ENCODE results near the gene NAALADL2. TPM values are rescaled to one million over a fixed set of nuclear protein-coding genes. Genes with fewer than 3 reads are reported as not detected.

Gene NAALADL2
- total RNA-seq, 2 donors from 2014 or later = 8.5 to 24.3 TPM

- Histone ChIP-seq H3K9me3 (no peaks in the 10 kb centered on the region), H3K4me3 (no peak overlapping the region), H3K36me3 (no peaks in the 10 kb centered on the region), H3K27me3 (no peaks in the 10 kb centered on the region), H3K9ac (ENCODE audit: low read depth in 2 of 2, low read length in 2 of 2) (no peak overlapping the region), H3K27ac (no peak overlapping the region), H3K4me1 (no peaks in the 10 kb centered on the region)
- intact Hi-C loops (cut with DNase I) = no loop called here
- DNase-seq = no peak
- no peak for TF ChIP-seq CTCF (IDR thresholded peaks at IDR 0.05)
Measured at GRCh38 chr3:175851541-175851940, 992.4 kb downstream of the NAALADL2 start.

- H3K9me3 ChIP-seq = no peaks in the 10 kb centered on the region
- DNase-seq = no peak
- H3K4me1 ChIP-seq = no peaks in the 10 kb centered on the region
- TF ChIP-seq CTCF (IDR thresholded peaks at IDR 0.05) = no peak
- H3K36me3 ChIP-seq = no peaks in the 10 kb centered on the region
- intact Hi-C loops (cut with DNase I) = no loop called here
- no peak overlapping the region for H3K4me3 ChIP-seq
- H3K9ac ChIP-seq (ENCODE audit: low read depth in 2 of 2, low read length in 2 of 2) = no peak overlapping the region
- no peak overlapping the region for H3K27ac ChIP-seq
- no peaks in the 10 kb centered on the region for H3K27me3 ChIP-seq
Measured at GRCh38 chr3:175852560-175852959, 993.4 kb downstream of the NAALADL2 start.

- Histone ChIP-seq H3K9me3 (no peaks in the 10 kb centered on the region), H3K4me3 (no peak overlapping the region), H3K9ac (ENCODE audit: low read depth in 2 of 2, low read length in 2 of 2) (no peak overlapping the region), H3K27ac (no peak overlapping the region), H3K36me3 (no peaks in the 10 kb centered on the region), H3K4me1 (no peaks in the 10 kb centered on the region), H3K27me3 (no peaks in the 10 kb centered on the region)
- TF ChIP-seq CTCF (IDR thresholded peaks at IDR 0.05) = no peak
- no peak for DNase-seq
- intact Hi-C loops (cut with DNase I) = no loop called here
Measured at GRCh38 chr3:175857666-175858270, 998.6 kb downstream of the NAALADL2 start.

Small RNAs within 50 kb of the gene (microRNA-seq; reads per million reads assigned to microRNA genes)
- not detected for gene MIR4789
